HG03060 (cell line): ENCODE results near the gene SYNPO2.
"Not testable (repeated sequence)": the region's sequence is repeated elsewhere in the genome, so short reads cannot be mapped to it uniquely, and the experiment has no call there.

Experiments used
- ATAC-seq: cut with Tn5 transposase; IDR thresholded peaks from one replicate; pipeline ENCODE4 v1.9.1; 2021; ENCODE audit warnings: low read depth, moderate number of reproducible peaks; ENCODE audit not compliant: unreplicated experiment

Gene SYNPO2

DNA sequence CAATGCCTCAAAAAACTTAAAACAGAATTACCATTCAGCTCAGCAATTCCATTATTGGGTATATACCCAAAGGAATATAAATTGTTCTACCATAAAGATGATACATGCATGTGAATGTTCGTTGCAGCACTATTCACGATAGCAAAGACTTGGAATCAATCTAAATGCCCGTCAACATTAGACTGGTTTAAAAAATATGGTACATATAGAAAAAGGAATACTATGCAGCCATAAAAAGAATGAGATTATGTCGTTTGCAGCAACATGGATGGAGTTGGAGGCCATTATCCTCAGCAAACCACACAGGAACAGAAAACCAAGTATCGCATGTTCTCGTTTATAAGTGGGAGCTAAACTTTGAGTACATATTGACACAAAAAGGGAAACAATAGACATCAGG lies 10.9 kb upstream of the SYNPO2 start:
- no peak for ATAC-seq

- not testable (repeated sequence) for ATAC-seq
Observed at GRCh38 chr4:118878507-118878906, 10.1 kb upstream of the SYNPO2 start.

GRCh38 chr4:118879409-118879808 lies 9.2 kb upstream of the SYNPO2 start:
- no peak for ATAC-seq

GRCh38 chr4:118881512-118882146 lies 7.0 kb upstream of the SYNPO2 start:
- no peak for ATAC-seq

DNA sequence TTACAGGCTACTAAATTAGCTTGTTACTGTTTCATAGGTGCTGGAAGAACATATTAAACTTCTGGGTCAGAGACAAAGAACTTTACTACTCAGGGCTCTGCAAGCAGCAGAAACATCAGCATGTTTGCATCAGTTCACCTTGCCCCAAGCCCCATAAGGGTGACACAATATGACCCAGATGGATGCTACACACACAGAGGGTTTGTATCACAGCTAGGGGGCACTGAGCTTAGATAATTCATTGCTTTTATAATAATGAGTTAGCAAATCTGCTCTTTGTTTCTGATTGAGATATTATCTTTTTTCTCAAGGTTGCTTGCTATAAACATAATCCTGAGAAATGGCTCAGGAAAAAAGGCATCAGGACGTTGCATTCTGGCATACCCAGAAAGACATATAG lies 4.8 kb upstream of the SYNPO2 start:
- ATAC-seq = no peak

- ATAC-seq = no peak
Observed at GRCh38 chr4:118884716-118885115, 3.9 kb upstream of the SYNPO2 start.

DNA sequence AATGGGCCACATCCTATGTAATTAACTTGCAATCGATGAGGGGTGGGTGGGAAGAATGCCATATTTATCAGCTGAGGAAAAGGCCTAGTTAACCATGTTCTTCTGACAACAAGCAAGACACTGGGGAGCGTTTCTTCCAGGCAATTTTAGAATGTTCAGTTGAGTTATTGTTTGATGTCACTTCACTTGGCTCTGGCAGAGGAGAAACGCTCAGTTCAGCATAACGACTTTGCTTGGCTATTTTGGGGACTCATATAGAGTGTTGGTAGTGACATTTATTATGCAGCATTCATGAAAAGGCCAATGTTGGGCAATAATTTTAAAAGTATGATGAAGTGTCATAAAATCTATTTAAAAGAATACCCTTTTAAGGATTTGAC lies 648 bp downstream of the SYNPO2 start:
- ATAC-seq = no peak

GRCh38 chr4:118894034-118894433 lies 5.4 kb downstream of the SYNPO2 start:
- no peak for ATAC-seq

GRCh38 chr4:118898221-118898620 lies 9.6 kb downstream of the SYNPO2 start:
- no peak for ATAC-seq

DNA sequence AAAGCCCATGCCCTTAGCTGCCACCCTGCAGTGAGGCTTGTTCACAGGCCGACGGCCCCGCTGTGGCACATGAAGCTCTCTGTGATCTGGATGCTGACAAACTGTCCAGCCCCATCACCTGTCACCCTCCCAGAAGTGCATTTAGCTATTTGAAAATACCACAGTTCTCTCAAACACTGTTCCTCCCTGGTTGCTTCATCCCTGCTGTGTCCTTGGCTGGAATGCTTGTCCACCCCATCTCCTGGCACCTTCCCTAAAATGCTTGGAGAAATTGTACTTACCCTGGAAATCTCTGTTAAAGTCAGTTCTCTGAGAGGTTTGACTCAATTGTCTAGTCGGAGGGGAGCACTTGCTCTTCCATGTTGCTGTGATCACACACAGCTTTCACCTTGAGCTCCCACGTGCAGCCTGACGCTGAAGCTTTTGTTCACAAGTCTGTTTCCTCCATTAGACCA lies 10.1 kb downstream of the SYNPO2 start:
- no peak for ATAC-seq

GRCh38 chr4:118904418-118904817 lies 15.8 kb downstream of the SYNPO2 start:
- ATAC-seq = no peak

GRCh38 chr4:118904935-118905334 lies 16.3 kb downstream of the SYNPO2 start:
- ATAC-seq = no peak

DNA sequence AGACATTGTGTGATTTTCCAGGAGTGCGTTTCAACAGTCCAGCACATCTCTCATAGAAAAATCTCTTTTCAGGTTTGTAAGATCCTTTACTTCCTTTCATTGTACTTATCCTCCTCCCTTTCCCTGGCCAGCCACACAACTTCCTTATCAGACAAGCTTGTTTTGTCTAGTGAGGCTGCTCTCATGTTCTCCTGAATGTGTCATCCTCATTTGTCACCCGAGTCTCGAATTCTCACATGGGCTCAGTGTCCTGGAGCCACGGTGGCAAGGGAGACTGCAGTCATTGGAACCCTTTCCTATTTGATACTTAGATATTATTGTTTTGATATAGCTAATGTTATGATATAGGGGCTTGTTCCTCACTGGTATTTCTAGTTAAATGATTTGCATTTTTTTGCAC lies 16.9 kb downstream of the SYNPO2 start:
- ATAC-seq = no peak

GRCh38 chr4:118909173-118909956 lies 20.7 kb downstream of the SYNPO2 start:
- no peak for ATAC-seq

GRCh38 chr4:118910221-118910620 lies 21.6 kb downstream of the SYNPO2 start:
- no peak for ATAC-seq

DNA sequence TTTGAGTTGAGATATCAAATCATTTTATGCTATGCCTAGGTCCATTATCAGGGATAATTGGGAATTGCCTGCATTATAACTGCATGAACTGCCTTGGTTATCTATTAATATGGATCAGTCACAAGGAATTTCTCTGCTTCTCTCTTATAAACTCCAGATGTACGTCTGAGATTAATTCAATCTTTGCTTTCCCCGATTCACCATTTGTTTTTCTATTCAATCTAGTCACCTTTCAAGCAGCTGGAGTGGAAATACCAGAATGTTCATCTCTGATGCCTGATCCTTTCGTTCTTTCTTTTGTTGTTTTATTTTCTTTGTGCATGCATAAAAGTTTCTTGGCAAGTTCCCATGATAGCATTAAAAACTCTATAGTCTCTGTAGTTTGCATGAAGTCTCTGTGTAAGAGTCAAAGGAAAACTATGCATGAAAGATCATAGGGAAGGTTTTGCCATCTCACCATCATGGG lies 22.6 kb downstream of the SYNPO2 start:
- no peak for ATAC-seq

DNA sequence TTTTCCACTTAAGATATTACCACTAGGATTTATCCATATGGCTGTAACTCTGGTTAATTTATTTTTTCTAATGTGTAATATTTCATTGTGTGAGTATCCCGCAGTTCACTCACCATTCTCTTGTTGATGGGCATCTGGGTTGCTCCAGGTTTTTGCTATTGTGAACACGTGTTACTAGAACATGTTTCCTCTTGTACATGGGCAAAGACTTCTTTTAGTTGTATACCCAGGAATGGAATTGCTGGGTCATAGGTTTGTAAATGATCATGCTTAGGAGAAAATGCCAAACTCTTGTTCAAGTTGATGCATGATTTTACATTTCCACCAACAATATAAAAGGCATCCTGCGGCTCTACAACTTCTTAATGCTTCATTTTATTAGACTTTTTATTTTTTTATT lies 26.8 kb downstream of the SYNPO2 start:
- ATAC-seq = no peak

DNA sequence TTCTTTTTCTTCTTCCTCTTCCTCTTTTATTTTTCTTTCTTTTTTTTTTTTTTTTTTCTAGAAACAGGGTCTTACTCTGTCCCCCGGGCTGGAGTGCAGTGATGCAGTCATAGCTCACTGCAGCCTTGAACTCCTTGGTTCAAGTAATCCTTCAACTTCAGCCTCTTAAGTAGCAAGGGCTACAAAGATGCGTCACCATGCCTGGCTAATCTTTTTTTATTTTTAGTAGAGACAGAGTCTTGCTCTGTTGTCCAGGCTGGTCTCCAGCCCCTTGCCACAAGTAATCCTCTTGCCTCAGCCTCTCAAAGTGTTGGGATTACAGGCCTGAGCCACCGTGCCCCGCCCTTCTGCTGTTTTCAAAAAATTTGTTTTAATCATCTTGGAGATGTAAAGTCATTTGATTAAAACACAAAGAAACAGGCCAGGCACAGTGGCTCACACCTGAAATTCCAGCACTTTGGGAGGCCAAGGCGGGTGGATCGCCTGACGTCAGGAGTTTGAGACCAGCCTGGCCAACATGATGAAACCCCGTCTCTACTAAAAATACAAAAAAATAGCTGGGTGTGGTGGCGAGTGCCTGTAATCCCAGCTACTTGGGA lies 28.1 kb downstream of the SYNPO2 start:
- no peak for ATAC-seq

- no peak for ATAC-seq
Observed at GRCh38 chr4:118917582-118917981, 28.9 kb downstream of the SYNPO2 start.

DNA sequence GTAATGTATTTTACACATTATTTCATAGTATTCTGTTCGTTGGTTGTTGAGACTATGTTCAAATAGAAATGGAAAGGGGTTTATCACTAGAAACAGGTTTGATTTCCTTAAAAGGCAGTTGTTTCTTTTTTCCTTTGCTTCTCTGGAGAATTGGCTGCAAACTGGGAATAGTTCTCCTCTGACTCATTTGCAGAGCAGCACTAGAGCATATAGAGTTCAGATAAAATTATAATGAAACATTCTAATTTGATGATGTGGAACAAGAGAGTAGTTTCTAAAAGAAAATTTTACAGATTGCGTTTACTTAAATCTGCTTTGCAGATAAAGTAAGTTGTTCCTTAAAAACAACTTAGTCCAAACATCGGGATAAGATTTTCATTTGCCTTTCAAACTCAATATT lies 29.7 kb downstream of the SYNPO2 start:
- ATAC-seq = no peak

- no peak for ATAC-seq
Observed at GRCh38 chr4:118920247-118920646, 31.6 kb downstream of the SYNPO2 start.

- no peak for ATAC-seq
Observed at GRCh38 chr4:118921786-118922185, 33.1 kb downstream of the SYNPO2 start.
